H1 (cell line): ENCODE data around the gene IL26. TPM values are rescaled to one million over a fixed set of nuclear protein-coding genes. Genes with fewer than 3 reads are reported as not detected.

ENCODE experiments used
- CTCF ChIA-PET: fragments of 300-600 bp; sonication (Branson Sonifier 250); formaldehyde crosslinking; loops from one replicate; lab custom pipeline; 2021; ENCODE audit not compliant: partially characterized antibody; lab: Charles Lee
- POLR2A ChIA-PET: fragments of 300-600 bp; sonication (Branson Sonifier 250); formaldehyde crosslinking; loops from one replicate; lab custom pipeline; 2021; ENCODE audit warnings: inconsistent platforms; ENCODE audit not compliant: partially characterized antibody; lab: Charles Lee
- DNase-seq, 2 experiments: peaks; one replicate each; pipeline versions ENCODE4 v3.0.0 to v3.0.0-alpha.2; 2010 to 2022; ENCODE audit warnings: low spot score in 2 of 2, low read depth in 1 of 2, mixed read lengths in 1 of 2
- FAIRE-seq: peaks from 2 replicates; lab custom pipeline; 2011; peaks lifted over from hg19 to GRCh38; lab: Jason Lieb, UNC
- H2AFZ ChIP-seq: 2 replicates; pipeline ENCODE4 v1.8.1; 2012; ENCODE audit warnings: low read length, inconsistent platforms
- H2AK5ac ChIP-seq: 2 replicates; pipeline ENCODE4 v1.6.1; 2013; ENCODE audit warnings: low read depth, low read length
- H2BK120ac ChIP-seq: replicated peaks from 2 replicates; pipeline ENCODE3; 2013; ENCODE audit warnings: low read depth, low read length, inconsistent platforms
- H2BK12ac ChIP-seq: 2 replicates; pipeline ENCODE4 v1.6.1; 2013; ENCODE audit warnings: low read depth, low read length
- H2BK15ac ChIP-seq: 2 replicates; pipeline ENCODE4 v1.6.1; 2013; ENCODE audit warnings: low read length
- H2BK20ac ChIP-seq: 2 replicates; pipeline ENCODE4 v1.6.1; 2013; ENCODE audit warnings: low read length
- H2BK5ac ChIP-seq: 2 replicates; pipeline ENCODE4 v1.6.1; 2013; ENCODE audit warnings: low read depth, low read length
- H3K14ac ChIP-seq: 2 replicates; pipeline ENCODE4 v1.6.1; 2013; ENCODE audit warnings: inconsistent platforms; ENCODE audit not compliant: insufficient read length
- H3K18ac ChIP-seq: 2 replicates; pipeline ENCODE4 v1.6.1; 2013; ENCODE audit warnings: low read length; ENCODE audit errors: extremely low read depth
- H3K23ac ChIP-seq: 2 replicates; pipeline ENCODE4 v1.6.1; 2013; ENCODE audit warnings: inconsistent platforms; ENCODE audit not compliant: insufficient read length
- H3K23me2 ChIP-seq: 2 replicates; pipeline ENCODE4 v1.6.1; 2013; ENCODE audit warnings: low read depth, low read length
- H3K27ac ChIP-seq: 2 replicates; pipeline ENCODE4 v1.6.1; 2011; ENCODE audit warnings: low read depth, low read length, inconsistent platforms
- H3K27me3 ChIP-seq, 4 experiments: replicated peaks in 1 of 4; 1 replicate in 1 of 4; 2 replicates in 3 of 4; pipeline versions ENCODE4 v1.6.1 to v1.8.1; 2011 to 2013; ENCODE audit warnings: low read length in 3 of 4, mild to moderate bottlenecking in 3 of 4, inconsistent platforms in 2 of 4, mixed read lengths in 2 of 4, moderate library complexity in 1 of 4; ENCODE audit not compliant: control insufficient read depth in 3 of 4, insufficient read depth in 3 of 4; ENCODE audit errors: extremely low read depth in 1 of 4
- H3K36me3 ChIP-seq, 4 experiments: 2 replicates each; pipeline versions ENCODE4 v1.6.1 to v1.8.1; 2011 to 2013; ENCODE audit warnings: mild to moderate bottlenecking in 4 of 4, low read length in 3 of 4, moderate library complexity in 2 of 4, control low read depth in 1 of 4, inconsistent platforms in 1 of 4; ENCODE audit not compliant: insufficient read depth in 4 of 4, control insufficient read depth in 2 of 4
- H3K4ac ChIP-seq: replicated peaks from 2 replicates; pipeline ENCODE3; 2013; ENCODE audit warnings: low read length, low read depth, mixed read lengths, inconsistent platforms; ENCODE audit not compliant: insufficient read length
- H3K4me1 ChIP-seq, 4 experiments: replicated peaks in 1 of 4; 1 replicate in 1 of 4; 2 replicates in 3 of 4; pipeline versions ENCODE4 v1.6.1 to v1.8.1; 2011 to 2013; ENCODE audit warnings: low read length in 3 of 4, inconsistent platforms in 2 of 4, mixed read lengths in 1 of 4; ENCODE audit not compliant: insufficient read depth in 4 of 4, control insufficient read depth in 3 of 4
- H3K4me2 ChIP-seq, 2 experiments: 2 replicates each; pipeline versions ENCODE4 v1.6.1 to v1.8.1; 2011 to 2013; ENCODE audit warnings: low read depth in 2 of 2, low read length in 2 of 2, control low read depth in 1 of 2, inconsistent platforms in 1 of 2, mild to moderate bottlenecking in 1 of 2; ENCODE audit not compliant: insufficient read depth in 1 of 2
- H3K4me3 ChIP-seq, 4 experiments: fragments of 200-600, 300-600 bp in 1 of 4; sonication (generic), shearing (Covaris generic), sonication (Bioruptor Twin) in 1 of 4; 2 replicates each; pipeline versions ENCODE4 v1.5.1 to v1.8.1; 2011 to 2016; ENCODE audit warnings: low read length in 4 of 4, low read depth in 3 of 4, control low read depth in 2 of 4, inconsistent platforms in 2 of 4, mild to moderate bottlenecking in 2 of 4, mixed read lengths in 1 of 4, moderate library complexity in 1 of 4; ENCODE audit not compliant: insufficient read depth in 2 of 4; ENCODE audit errors: extremely low read depth in 1 of 4
- H3K56ac ChIP-seq: replicated peaks from 2 replicates; pipeline ENCODE3; 2013; ENCODE audit warnings: low read depth, mild to moderate bottlenecking, mixed read lengths, low read length, inconsistent platforms; ENCODE audit not compliant: insufficient read length
- H3K79me1 ChIP-seq: 2 replicates; pipeline ENCODE4 v1.6.1; 2013; ENCODE audit warnings: low read depth, low read length, control low read depth
- H3K79me2 ChIP-seq, 2 experiments: 2 replicates each; pipeline versions ENCODE4 v1.6.1 to v1.8.1; 2012 to 2013; ENCODE audit warnings: low read length in 2 of 2, mild to moderate bottlenecking in 2 of 2, inconsistent platforms in 1 of 2; ENCODE audit not compliant: insufficient read depth in 2 of 2, control insufficient read depth in 1 of 2
- H3K9ac ChIP-seq, 4 experiments: replicated peaks in 1 of 4; 1 replicate in 1 of 4; 2 replicates in 3 of 4; pipeline versions ENCODE4 v1.6.1 to v1.8.1; 2011 to 2013; ENCODE audit warnings: low read depth in 3 of 4, low read length in 3 of 4, control low read depth in 2 of 4, mild to moderate bottlenecking in 2 of 4, moderate library complexity in 2 of 4, inconsistent platforms in 1 of 4; ENCODE audit errors: extremely low read depth in 1 of 4
- H3K9me3 ChIP-seq, 2 experiments: 2 replicates each; pipeline versions ENCODE4 v1.6.1 to v1.8.1; 2012 to 2013; ENCODE audit warnings: mild to moderate bottlenecking in 2 of 2, moderate library complexity in 2 of 2, control low read depth in 1 of 2, inconsistent platforms in 1 of 2, low read depth in 1 of 2, low read length in 1 of 2, mixed read lengths in 1 of 2; ENCODE audit not compliant: insufficient read depth in 2 of 2
- H4K20me1 ChIP-seq, 2 experiments: replicated peaks in 1 of 2; 2 replicates each; pipeline versions ENCODE3 to v1.8.1; 2011 to 2013; ENCODE audit warnings: inconsistent platforms in 2 of 2, low read length in 2 of 2, mild to moderate bottlenecking in 1 of 2; ENCODE audit not compliant: insufficient read depth in 2 of 2, control insufficient read depth in 1 of 2
- H4K5ac ChIP-seq: 2 replicates; pipeline ENCODE4 v1.6.1; 2013; ENCODE audit warnings: low read length, low read depth, mixed read lengths, inconsistent platforms; ENCODE audit not compliant: insufficient read length
- H4K8ac ChIP-seq: 2 replicates; pipeline ENCODE4 v1.8.0; 2013; ENCODE audit warnings: mild to moderate bottlenecking, moderate library complexity, low read length, inconsistent platforms; ENCODE audit not compliant: insufficient read depth; ENCODE audit errors: extremely low read depth
- H4K91ac ChIP-seq: replicated peaks from 2 replicates; pipeline ENCODE3; 2013; ENCODE audit warnings: low read length, mixed read lengths, inconsistent platforms; ENCODE audit not compliant: insufficient read length
- CTBP2 ChIP-seq: IDR thresholded peaks from 2 replicates; pipeline ENCODE4 v1.7.0; 2011; ENCODE audit warnings: borderline replicate concordance, mild to moderate bottlenecking, moderate library complexity, mixed read lengths, low read length; ENCODE audit not compliant: insufficient read depth, insufficient read length
- EGR1 ChIP-seq: IDR thresholded peaks from 2 replicates; pipeline ENCODE4 v1.6.1; 2011; ENCODE audit warnings: low read depth, low read length, borderline replicate concordance
- EP300 ChIP-seq, 2 experiments: IDR thresholded peaks; 1 replicate in 1 of 2; 2 replicates in 1 of 2; pipeline ENCODE4 v1.6.1; 2011 to 2012; ENCODE audit warnings: low read depth in 2 of 2, low read length in 2 of 2, mild to moderate bottlenecking in 2 of 2, borderline replicate concordance in 1 of 2, inconsistent platforms in 1 of 2, moderate library complexity in 1 of 2
- EZH2 ChIP-seq: fragments of 200-600 bp; sonication (generic); IDR thresholded peaks from 2 replicates; pipeline ENCODE4 v1.7.1; 2012; ENCODE audit warnings: low read depth, mild to moderate bottlenecking, moderate library complexity, low read length, inconsistent platforms; ENCODE audit not compliant: severe bottlenecking
- JUN ChIP-seq: IDR thresholded peaks from 2 replicates; pipeline ENCODE4 v1.6.1; 2011; ENCODE audit warnings: low read depth, mild to moderate bottlenecking, improper control_type of control experiment, low read length
- KDM1A ChIP-seq: fragments of 200-600, 300-600 bp; sonication (generic); IDR thresholded peaks from 2 replicates; pipeline ENCODE4 v1.7.1; 2016; ENCODE audit warnings: mild to moderate bottlenecking, low read length, borderline replicate concordance
- MAFK ChIP-seq: IDR thresholded peaks from 2 replicates; pipeline ENCODE4 v1.6.1; 2012; ENCODE audit warnings: low read depth, mild to moderate bottlenecking, improper control_type of control experiment, low read length
- NRF1 ChIP-seq: IDR thresholded peaks from 2 replicates; pipeline ENCODE4 v1.6.1; 2011; ENCODE audit warnings: mild to moderate bottlenecking, low read depth, low read length, improper control_type of control experiment
- PHF8 ChIP-seq: fragments of 200-600 bp; sonication (generic); conservative IDR thresholded peaks from 2 replicates; pipeline ENCODE4 v1.7.1; 2012; ENCODE audit warnings: low read depth, mild to moderate bottlenecking, inconsistent platforms, low read length, moderate library complexity
- RNF2 ChIP-seq: fragments of 200-900, 300-1000 bp; sonication (generic); IDR thresholded peaks from 2 replicates; pipeline ENCODE4 v1.7.1; 2016; ENCODE audit warnings: borderline replicate concordance, low read depth, mild to moderate bottlenecking, antibody characterized with exemption, low read length; ENCODE audit not compliant: poor library complexity, severe bottlenecking; ENCODE audit errors: missing control alignments
- SIRT6 ChIP-seq: IDR thresholded peaks from one replicate; pipeline ENCODE4 v1.7.1; 2012; ENCODE audit warnings: low read length, inconsistent platforms
- SP1 ChIP-seq: IDR thresholded peaks from 2 replicates; pipeline ENCODE4 v1.6.1; 2011; ENCODE audit warnings: low read depth, low read length
- SRF ChIP-seq: IDR thresholded peaks from 2 replicates; pipeline ENCODE4 v1.6.1; 2011; ENCODE audit warnings: mild to moderate bottlenecking, low read depth, low read length, moderate library complexity
- SUZ12 ChIP-seq: fragments of 200-600 bp; sonication (generic); IDR thresholded peaks from 2 replicates; pipeline ENCODE4 v1.6.1; 2012; ENCODE audit warnings: mild to moderate bottlenecking, inconsistent platforms, low read length, moderate library complexity, mixed read lengths
- polyA plus RNA-seq, 7 experiments: library from polyadenylated mRNA; depleted of rRNA in 3 of 7; stranded (reverse) in 5 of 7; unstranded in 2 of 7; fragments of >200 nt in 5 of 7; fragments of 200-250 nt in 2 of 7; gene quantifications; 1 replicate in 5 of 7; 2 replicates in 1 of 7; 4 replicates in 1 of 7; pipeline versions ENCODE4 v1.2.1 to v1.2.3, GENCODE V29; 2011 to 2013; ENCODE audit warnings: missing spikeins in 2 of 7, mixed read lengths in 2 of 7
- total RNA-seq: library from RNA; stranded (reverse); fragmentation: NEBNext Ultra II Directional; extraction: Animal tissue kit (Norgen Biotek cat#: 25700); gene quantifications from 2 replicates; pipeline ENCODE4 v1.2.1, GENCODE V29; 2021

The IL26 gene
- total and polyA plus RNA-seq, 2 of the 8 experiments (the other 6 are each of a cell fraction or from before 2014, with no cell fraction given), result not detected

- Histone ChIP-seq H3K4me1 (no peaks in the 10 kb centered on the region), H3K27ac (no peak overlapping the region), H3K79me1 (no peaks in the 10 kb centered on the region), H4K91ac (no peak overlapping the region), H2AFZ (no peak overlapping the region), H3K9me3 (no peaks in the 10 kb centered on the region), H4K5ac (no peak overlapping the region), H3K14ac (no peak overlapping the region), H3K9ac (no peak overlapping the region), H3K27me3 (no peaks in the 10 kb centered on the region), H4K20me1 (no peaks in the 10 kb centered on the region), H3K36me3 (no peaks in the 10 kb centered on the region), H2BK15ac (no peak overlapping the region), H2BK20ac (no peak overlapping the region), H3K23me2 (no peaks in the 10 kb centered on the region), H2AK5ac (no peak overlapping the region), H3K56ac (no peak overlapping the region), H3K79me2 (no peaks in the 10 kb centered on the region), H2BK12ac (no peak overlapping the region), H4K8ac (no peak overlapping the region), H2BK5ac (no peak overlapping the region), H3K23ac (no peak overlapping the region), H3K18ac (no peak overlapping the region), H3K4me2 (no peak overlapping the region), H3K4ac (no peak overlapping the region), H2BK120ac (no peak overlapping the region), H3K4me3 (no peak overlapping the region)
- ChIA-PET CTCF (interaction anchor here (2.9 kb wide), 1 partner anchor 20 kb away, joined by 21 read pairs; the partner anchor contains the start of gene IFNG), POLR2A (no interaction called here)
- TF ChIP-seq SRF (no peak), EP300 (IDR thresholded peaks at IDR 0.05; ENCODE audit: borderline replicate concordance in 1 of 2, low read depth in 2 of 2, low read length in 2 of 2) (no peak), SUZ12 (no peak), NRF1 (no peak), SP1 (no peak), PHF8 (no peak), EZH2 (no peak), SIRT6 (no peak), KDM1A (no peak), MAFK (no peak), RNF2 (no peak), CTBP2 (no peak), EGR1 (no peak), JUN (no peak)
- FAIRE-seq (no peak), DNase-seq (no peak)
Observed at GRCh38 chr12:68178184-68178583, 47.4 kb downstream of the IL26 start.
